Activated CD8-positive, alpha-beta memory T cell treated with anti-CD3 and anti-CD28 coated beads, Interleukin-2, amount 50 U/mL, for 1 hour (primary cell): ENCODE measurements around the gene SEC14L5.

Experiments
- DNase-seq: peaks from one replicate; pipeline ENCODE4 v3.0.0-alpha.2; 2020; ENCODE audit errors: extremely low read depth

SEC14L5 gene

DNA sequence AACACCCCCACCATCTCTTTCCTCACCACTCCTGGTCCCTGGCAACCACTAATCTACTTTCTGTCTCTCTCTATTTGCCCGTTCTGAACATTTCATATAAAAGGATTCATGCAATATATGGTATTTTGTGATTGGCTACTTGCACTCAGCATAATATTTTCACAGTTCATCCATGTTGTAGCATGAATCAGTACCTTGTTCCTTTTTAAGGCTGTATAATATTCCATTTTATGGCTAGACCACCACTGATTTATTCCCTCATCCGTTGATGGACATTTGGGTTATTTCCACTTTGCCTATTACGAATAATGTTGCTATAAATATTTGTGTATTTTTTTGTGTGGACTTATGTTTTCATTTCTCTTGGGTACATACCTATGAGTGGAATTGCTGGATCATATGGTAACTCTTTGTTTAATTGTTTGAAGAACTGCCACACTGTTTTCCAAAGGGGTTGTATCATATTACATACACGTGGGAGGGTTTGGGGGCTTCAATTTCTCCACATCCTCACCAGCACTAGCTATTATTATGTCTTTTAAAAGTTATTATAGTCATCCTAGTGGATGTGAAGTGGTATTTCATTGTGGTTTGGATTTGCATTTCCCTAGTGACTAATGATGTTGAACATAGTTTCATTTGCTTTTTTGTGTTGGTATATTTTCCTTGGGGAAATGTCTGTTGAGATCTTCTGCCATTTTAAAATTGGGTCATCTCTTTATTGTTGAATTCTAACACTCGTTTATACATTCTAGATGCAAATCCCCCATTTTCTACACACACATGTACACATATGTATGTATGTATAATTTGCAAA lies 26.3 kb downstream of the SEC14L5 start:
- DNase-seq: no peak

DNA sequence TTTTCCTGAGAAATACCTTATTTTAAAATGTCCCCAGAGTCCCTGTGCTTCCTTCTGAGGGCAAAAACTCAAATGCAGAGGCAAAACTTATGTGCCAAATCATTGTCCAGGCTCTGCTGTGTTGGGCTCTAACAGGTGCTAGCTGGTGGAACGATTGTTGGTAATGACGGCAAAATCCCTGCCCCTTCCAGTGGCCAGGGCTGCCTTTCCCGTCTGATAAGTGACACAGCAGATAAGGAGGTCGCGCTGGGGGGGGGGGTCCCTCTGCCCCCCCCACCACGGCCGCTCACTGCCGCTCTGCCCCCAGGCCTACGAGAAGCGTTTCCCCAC lies 29.1 kb downstream of the SEC14L5 start:
- no peak for DNase-seq

DNA sequence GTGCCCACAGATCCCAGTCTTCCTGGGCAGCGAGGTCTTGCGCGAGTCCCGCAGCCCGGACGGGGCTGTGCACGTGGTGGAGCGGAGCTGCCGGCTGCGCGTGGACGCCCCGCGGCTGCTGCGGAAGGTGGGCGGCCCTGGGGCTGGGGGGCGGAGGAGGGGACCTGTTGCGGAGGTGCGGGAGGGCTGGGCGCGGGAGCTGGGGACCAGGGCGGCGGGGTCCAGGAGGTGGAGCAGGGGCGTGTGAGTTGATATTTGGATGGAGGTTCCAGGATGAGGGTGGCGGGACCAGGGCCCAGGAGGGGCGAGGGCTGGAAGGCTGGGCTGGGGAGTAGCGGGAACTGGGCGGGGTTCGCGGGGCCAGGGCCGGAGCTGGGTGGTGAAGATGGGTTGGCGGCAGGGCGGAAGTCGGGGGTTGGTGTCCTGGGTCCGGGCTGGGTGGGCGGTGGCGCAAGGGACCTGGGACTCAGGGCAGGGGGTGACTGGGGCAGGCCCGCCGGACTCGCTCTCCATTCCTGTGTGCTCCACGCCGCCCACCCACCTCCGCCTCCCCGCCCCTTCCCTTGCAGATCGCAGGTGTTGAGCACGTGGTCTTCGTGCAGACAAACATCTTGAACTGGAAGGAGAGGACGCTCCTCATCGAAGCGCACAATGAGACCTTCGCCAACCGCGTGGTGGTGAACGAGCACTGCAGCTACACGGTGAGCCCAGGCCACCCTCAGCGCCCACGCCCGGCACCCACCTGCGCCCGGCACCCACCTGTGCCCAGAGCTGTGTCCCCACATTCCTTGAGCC lies 29.6 kb downstream of the SEC14L5 start:
- DNase-seq: no peak

DNA sequence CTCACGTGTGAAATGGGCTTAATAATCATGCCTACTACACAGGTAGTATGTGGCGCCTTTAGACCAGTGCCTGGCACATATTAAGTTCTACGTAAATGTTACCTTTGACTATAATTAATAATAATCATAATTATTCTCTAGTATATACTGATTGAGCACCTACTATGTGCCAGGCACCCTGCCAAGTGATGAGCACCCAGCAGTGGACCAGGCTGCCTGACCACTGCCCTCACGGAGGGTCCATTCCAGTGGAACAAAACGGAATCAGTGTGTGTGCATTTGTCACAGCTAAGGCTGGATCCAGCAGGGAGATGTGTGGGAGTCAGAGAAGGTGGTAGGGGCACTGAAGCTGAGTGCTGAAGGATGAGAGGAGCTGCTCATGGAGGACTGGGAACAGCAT lies 30.5 kb downstream of the SEC14L5 start:
- no peak for DNase-seq

DNA sequence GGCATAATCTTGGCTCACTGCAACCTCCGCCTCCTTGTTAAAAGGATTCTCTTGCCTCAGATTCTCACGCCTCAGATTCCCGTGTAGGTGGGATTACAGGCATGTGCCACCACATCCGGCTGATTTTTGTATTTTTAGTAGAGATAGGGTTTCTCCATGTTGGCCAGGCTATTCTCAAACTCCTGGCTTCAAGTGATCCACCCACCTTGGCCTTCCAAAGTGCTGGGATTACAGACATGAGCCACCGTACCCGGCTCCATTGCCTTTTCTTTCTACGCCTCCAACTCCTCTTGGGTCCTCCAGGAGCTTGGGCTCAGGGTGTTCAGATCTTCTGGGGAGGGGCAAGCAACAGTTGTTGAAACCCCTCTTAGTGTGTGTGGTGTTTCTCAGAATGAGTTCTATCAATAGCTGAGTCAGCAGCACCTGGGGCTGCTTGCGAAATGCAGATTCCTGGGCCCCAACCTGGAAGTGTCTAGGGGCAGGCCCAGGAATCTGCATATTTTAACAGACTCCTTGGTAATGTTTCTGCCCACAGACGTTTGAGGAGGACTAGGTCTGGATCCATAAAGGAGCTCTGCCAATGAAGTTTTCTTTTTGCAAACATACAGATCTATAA lies 31.4 kb downstream of the SEC14L5 start:
- DNase-seq: no peak

GRCh38 chr16:4990415-4990814 lies 32.3 kb downstream of the SEC14L5 start:
- DNase-seq: no peak

DNA sequence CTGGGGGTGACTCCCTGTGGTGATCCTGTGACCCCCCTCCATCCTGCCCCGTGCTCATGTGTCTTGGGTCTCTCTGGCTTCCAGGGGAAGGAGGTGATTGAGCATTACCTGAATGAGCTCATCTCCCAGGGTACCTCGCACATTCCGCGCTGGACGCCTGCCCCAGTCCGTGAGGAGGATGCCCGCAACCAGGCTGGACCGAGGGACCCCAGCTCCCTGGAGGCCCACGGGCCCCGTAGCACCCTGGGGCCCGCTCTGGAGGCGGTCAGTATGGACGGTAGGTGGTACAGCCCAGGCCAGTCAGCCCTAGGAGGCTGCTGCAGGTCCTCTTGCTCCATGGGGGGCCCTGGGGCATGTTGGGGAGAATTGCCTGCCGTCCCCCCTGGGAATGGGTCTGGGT lies 33.6 kb downstream of the SEC14L5 start:
- DNase-seq: no peak

DNA sequence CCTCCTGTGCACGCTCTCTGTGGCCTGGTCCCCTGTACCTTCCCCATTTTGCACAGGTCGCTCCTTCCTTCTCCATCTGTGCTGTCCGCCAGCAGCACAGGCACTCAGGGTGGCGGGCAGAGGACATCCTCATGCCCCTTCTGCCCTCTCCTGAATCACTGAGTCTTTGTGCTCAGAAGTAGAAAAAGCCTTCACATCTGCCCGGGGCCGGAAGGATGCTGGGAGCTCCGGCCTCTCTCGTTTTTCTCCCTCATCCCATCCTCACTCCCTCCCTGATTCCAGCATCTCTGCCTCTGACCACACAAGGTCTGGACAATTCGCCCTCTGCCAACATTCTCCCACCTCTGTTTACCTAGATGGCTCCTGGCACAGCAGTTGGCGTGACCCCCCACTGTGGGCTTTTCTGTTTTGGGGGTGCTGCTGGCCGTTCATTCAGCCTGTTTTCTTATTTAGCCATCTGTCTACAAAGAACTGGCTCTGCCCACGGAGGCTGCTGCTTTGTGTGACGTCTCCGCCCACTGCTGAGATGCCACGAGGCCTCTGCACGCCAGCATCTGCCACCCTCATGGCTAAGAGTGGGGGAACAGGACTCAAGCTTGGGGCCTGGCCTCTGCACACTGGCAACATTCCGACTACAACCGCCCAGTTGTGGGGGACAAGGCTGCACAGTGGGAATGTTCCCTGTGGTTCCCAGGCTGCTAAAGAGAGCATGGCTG lies 36.7 kb downstream of the SEC14L5 start:
- DNase-seq: no peak

GRCh38 chr16:5000573-5001001 lies 42.5 kb downstream of the SEC14L5 start:
- no peak for DNase-seq

GRCh38 chr16:5001571-5001970 lies 43.4 kb downstream of the SEC14L5 start:
- no peak for DNase-seq

GRCh38 chr16:5001986-5002385 lies 43.9 kb downstream of the SEC14L5 start:
- no peak for DNase-seq

- DNase-seq: no peak
These were observed 44.6 kb downstream of the SEC14L5 start for GRCh38 chr16:5002699-5003143.

DNA sequence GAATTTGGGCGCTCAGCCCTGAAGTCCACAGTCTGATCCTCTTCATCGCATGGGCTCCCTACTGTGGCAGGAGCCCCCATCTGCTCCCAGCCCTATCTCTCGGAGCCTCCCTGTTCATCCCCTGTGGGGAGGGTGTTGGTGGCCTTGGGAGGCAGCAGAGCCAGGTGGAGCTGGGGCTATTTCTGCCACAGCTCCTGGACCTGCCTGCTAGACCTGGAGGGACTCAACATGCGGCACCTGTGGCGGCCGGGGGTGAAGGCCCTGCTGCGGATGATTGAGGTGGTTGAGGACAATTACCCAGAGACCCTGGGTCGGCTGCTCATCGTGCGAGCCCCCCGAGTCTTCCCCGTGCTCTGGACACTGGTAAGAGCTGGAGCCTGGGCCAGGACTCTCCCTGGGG lies 45.1 kb downstream of the SEC14L5 start:
- no peak for DNase-seq

GRCh38 chr16:5003828-5004227 lies 45.7 kb downstream of the SEC14L5 start:
- DNase-seq: no peak

DNA sequence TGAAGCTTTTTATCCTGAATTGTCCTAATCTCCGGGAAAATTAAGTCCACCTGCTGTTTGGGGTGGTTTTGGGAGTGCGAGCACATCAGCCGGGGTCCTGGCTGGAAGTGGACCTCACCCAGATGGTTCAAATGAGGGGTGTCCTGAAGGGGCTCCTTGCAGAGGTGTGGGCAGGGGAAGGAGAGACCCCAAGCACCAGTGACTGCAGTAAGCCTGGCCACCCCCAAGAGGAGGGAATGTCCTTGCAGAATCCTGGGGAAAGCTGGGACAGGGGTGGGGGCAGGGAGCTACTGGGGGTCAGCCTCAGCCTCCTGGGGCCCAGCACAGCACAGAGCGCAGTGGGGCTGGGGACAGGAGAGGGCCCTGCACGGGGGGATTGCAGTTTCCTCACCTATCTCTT lies 46.2 kb downstream of the SEC14L5 start:
- no peak for DNase-seq

DNA sequence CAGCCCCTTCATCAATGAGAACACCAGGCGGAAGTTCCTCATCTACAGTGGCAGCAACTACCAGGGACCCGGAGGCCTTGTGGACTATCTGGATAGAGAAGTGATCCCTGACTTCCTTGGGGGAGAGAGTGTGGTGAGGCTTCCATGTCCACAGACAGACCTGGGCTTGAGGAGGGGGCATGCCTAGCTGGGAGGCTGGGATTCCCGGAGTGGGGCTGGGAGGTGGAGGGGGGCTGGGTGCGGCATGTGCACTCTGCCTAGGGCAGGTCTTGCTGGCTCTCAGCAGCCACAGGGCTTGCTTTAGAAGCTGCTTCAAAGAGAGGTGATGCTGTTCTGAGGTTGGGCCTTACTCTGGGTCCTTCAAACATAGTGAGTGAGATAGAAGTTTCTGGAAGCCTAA lies 47.8 kb downstream of the SEC14L5 start:
- no peak for DNase-seq

DNA sequence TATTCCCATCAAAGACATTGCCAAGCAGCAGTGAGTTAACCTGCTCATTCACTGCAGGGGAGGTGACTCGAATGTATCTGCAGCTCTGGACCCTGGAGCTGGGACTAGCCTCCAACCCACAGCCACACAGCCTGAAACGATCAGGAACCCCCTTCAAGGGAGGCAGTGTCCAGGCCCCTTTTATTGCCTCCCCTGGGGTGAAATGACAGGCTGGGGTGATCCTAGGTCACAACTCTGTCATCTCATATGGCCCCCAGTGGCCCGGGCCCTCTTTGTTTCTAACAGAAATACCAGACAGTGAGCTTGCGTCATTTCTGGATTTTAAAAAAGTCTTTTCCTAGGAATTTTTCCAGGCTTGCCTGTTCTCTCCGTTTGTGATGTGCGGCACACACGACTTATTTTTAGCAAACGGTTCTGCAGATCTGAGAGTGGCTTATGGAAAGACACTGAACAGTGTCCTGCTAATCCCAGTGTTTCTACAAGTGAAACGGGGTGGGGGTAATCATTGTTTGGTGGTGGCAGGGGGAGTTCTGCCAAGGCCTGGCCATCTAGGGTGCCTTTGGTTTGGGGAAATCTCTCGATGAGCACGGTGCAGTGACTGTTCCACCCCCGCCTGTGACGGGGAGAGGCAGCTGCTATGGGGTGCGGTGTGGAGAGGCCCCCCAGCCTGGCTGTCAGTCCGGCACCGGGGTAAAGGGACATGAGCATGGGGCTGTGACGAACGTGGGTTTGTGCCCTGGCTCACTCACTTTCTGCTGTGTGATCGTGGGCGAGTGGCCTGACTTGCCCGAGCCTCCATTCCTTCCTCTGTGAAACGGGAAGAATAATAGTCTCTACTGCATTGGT lies 48.4 kb downstream of the SEC14L5 start:
- no peak for DNase-seq

GRCh38 chr16:5007256-5007655 lies 49.1 kb downstream of the SEC14L5 start:
- no peak for DNase-seq

DNA sequence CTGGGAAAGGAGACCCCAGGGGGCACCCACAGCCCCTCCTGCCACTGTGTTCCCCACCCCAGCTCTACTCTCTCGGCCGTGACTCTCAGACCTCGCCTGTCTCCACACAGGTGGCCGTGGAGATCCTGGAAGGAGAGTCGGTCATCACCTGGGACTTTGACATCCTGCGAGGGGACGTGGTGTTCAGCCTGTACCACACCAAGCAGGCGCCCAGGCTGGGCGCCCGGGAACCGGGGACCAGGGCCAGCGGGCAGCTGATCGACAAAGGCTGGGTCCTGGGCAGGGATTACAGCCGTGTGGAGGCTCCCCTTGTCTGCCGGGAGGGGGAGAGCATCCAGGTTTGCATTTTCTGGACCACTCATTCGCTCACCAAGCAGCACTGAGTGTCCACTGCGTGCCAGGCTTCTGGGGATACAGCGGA lies 50.2 kb downstream of the SEC14L5 start:
- no peak for DNase-seq

- no peak for DNase-seq
These were observed 52.6 kb downstream of the SEC14L5 start for GRCh38 chr16:5010576-5011329.
